Measurements from ENCODE around the gene NEXN.
"Not testable (repeated sequence)": the region's sequence is repeated elsewhere in the genome, so short reads cannot be mapped to it uniquely, and the experiment has no call there.

NEXN gene

GRCh38 chr1:77905603-77906002 is 17.2 kb downstream of the NEXN start:
- in situ Hi-C loops (cut with MboI; ENCODE audit: low sequenced_read_pairs) = no loop called here

GRCh38 chr1:77906019-77906545 is 17.7 kb downstream of the NEXN start:
- in situ Hi-C loops (cut with MboI; ENCODE audit: low sequenced_read_pairs) = no loop called here

GRCh38 chr1:77906624-77907023 is 18.2 kb downstream of the NEXN start:
- in situ Hi-C loops (cut with MboI; ENCODE audit: low sequenced_read_pairs) = no loop called here

GRCh38 chr1:77910116-77910515 is 21.7 kb downstream of the NEXN start:
- in situ Hi-C loops (cut with MboI; ENCODE audit: low sequenced_read_pairs) = no loop called here

- in situ Hi-C loops (cut with MboI; ENCODE audit: low sequenced_read_pairs) = not testable (repeated sequence)
These were observed 30.5 kb downstream of the NEXN start for GRCh38 chr1:77918918-77919317.

- in situ Hi-C loops (cut with MboI; ENCODE audit: low sequenced_read_pairs) = no loop called here
These were observed 37.1 kb downstream of the NEXN start for GRCh38 chr1:77925518-77925917.

- in situ Hi-C loops (cut with MboI; ENCODE audit: low sequenced_read_pairs) = no loop called here
These were observed 37.5 kb downstream of the NEXN start for GRCh38 chr1:77925956-77926355.

- in situ Hi-C loops (cut with MboI; ENCODE audit: low sequenced_read_pairs) = no loop called here
These were observed 38.3 kb downstream of the NEXN start for GRCh38 chr1:77926561-77927357.

- in situ Hi-C loops (cut with MboI; ENCODE audit: low sequenced_read_pairs) = no loop called here
These were observed 39.0 kb downstream of the NEXN start for GRCh38 chr1:77927414-77927813.

- in situ Hi-C loops (cut with MboI; ENCODE audit: low sequenced_read_pairs) = no loop called here
These were observed 41.4 kb downstream of the NEXN start for GRCh38 chr1:77929806-77930205.

GRCh38 chr1:77938651-77939050 is 50.2 kb downstream of the NEXN start:
- in situ Hi-C loops (cut with MboI; ENCODE audit: low sequenced_read_pairs) = no loop called here

- in situ Hi-C loops (cut with MboI; ENCODE audit: low sequenced_read_pairs) = no loop called here
These were observed 52.6 kb downstream of the NEXN start for GRCh38 chr1:77940921-77941570.

- in situ Hi-C loops (cut with MboI; ENCODE audit: low sequenced_read_pairs) = no loop called here
These were observed 54.1 kb downstream of the NEXN start for GRCh38 chr1:77942400-77943140.

- in situ Hi-C loops (cut with MboI; ENCODE audit: low sequenced_read_pairs) = no loop called here
These were observed 56.9 kb downstream of the NEXN start for GRCh38 chr1:77945345-77945744.

- in situ Hi-C loops (cut with MboI; ENCODE audit: low sequenced_read_pairs) = no loop called here
These were observed 60.5 kb downstream of the NEXN start for GRCh38 chr1:77948841-77949424.

GRCh38 chr1:77950873-77951272 is 62.4 kb downstream of the NEXN start:
- in situ Hi-C loops (cut with MboI; ENCODE audit: low sequenced_read_pairs) = no loop called here

- in situ Hi-C loops (cut with MboI; ENCODE audit: low sequenced_read_pairs) = no loop called here
These were observed 62.9 kb downstream of the NEXN start for GRCh38 chr1:77951328-77951727.

GRCh38 chr1:77953907-77954306 is 65.5 kb downstream of the NEXN start:
- in situ Hi-C loops (cut with MboI; ENCODE audit: low sequenced_read_pairs) = no loop called here

GRCh38 chr1:77954521-77954920 is 66.1 kb downstream of the NEXN start:
- in situ Hi-C loops (cut with MboI; ENCODE audit: low sequenced_read_pairs) = no loop called here

- in situ Hi-C loops (cut with MboI; ENCODE audit: low sequenced_read_pairs) = no loop called here
These were observed 67.3 kb downstream of the NEXN start for GRCh38 chr1:77955709-77956108.

GRCh38 chr1:77956464-77956863 is 68.0 kb downstream of the NEXN start:
- in situ Hi-C loops (cut with MboI; ENCODE audit: low sequenced_read_pairs) = no loop called here

All from HL-60/S4 treated with phorbol 12-myristate 13-acetate at 8.2 ng/mL for 4 days and 3 days (cell line).